ENCODE results near the gene ARHGEF12. TPM values are rescaled to one million over a fixed set of nuclear protein-coding genes. Genes with fewer than 3 reads are reported as not detected.

The ARHGEF12 gene
- polyA plus RNA-seq, 2 of the 4 experiments (the other 2 are of a cell fraction), result 16.7 to 27.2 TPM

DNA sequence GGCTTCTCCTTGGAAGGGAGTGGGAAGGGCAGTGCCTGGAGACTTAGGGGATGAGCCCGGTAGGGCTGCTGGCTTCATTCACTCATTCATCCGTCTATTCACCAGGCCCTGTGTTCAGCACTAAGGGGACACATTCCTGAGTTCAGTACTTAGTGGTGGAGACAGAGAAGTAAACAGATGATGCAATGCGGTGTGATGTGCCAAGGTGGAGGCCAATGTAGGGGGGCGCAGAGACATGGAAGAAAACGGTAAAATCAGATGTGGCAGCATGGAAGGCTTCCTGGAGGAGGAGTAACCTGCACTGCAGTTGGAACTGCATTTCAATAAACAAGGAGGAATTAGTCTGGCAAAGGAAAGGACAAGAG, 196.6 kb downstream of the ARHGEF12 start:
- WGBS (ENCODE audit: missing lambda C conversion rate), result 41% methylated on average over 5 of the region's 5 CpGs
- FAIRE-seq (no peak), ATAC-seq (no peak), DNase-seq (ENCODE audit: low read depth in 1 of 2, low spot score in 1 of 2) (no peak)
- ChIA-PET CTCF (no interaction called here), POLR2A (no interaction called here)
- H3K4me1 ChIP-seq, result peaks cover 4% of the 10 kb centered on the region; the same call in 1 of the 3 replicates
- TF ChIP-seq, protein P1, sequence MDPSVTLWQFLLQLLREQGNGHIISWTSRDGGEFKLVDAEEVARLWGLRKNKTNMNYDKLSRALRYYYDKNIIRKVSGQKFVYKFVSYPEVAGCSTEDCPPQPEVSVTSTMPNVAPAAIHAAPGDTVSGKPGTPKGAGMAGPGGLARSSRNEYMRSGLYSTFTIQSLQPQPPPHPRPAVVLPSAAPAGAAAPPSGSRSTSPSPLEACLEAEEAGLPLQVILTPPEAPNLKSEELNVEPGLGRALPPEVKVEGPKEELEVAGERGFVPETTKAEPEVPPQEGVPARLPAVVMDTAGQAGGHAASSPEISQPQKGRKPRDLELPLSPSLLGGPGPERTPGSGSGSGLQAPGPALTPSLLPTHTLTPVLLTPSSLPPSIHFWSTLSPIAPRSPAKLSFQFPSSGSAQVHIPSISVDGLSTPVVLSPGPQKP (IDR thresholded peaks at IDR 0.05; ENCODE audit: low read depth, low read length), result no peak
- TF ChIP-seq FOXS1 (CRISPR knock-in tag; IDR thresholded peaks at IDR 0.05), result no peak
- no peak for TF ChIP-seq MAZ (IDR thresholded peaks at IDR 0.05; ENCODE audit: borderline replicate concordance, low read depth, low read length)
- peak; percentile 76 for TF ChIP-seq ZFP36 (IDR thresholded peaks at IDR 0.05; ENCODE audit: borderline replicate concordance, partially characterized antibody)
- no peak for TF ChIP-seq RFX5 (IDR thresholded peaks at IDR 0.05)
- TF ChIP-seq, protein P2, sequence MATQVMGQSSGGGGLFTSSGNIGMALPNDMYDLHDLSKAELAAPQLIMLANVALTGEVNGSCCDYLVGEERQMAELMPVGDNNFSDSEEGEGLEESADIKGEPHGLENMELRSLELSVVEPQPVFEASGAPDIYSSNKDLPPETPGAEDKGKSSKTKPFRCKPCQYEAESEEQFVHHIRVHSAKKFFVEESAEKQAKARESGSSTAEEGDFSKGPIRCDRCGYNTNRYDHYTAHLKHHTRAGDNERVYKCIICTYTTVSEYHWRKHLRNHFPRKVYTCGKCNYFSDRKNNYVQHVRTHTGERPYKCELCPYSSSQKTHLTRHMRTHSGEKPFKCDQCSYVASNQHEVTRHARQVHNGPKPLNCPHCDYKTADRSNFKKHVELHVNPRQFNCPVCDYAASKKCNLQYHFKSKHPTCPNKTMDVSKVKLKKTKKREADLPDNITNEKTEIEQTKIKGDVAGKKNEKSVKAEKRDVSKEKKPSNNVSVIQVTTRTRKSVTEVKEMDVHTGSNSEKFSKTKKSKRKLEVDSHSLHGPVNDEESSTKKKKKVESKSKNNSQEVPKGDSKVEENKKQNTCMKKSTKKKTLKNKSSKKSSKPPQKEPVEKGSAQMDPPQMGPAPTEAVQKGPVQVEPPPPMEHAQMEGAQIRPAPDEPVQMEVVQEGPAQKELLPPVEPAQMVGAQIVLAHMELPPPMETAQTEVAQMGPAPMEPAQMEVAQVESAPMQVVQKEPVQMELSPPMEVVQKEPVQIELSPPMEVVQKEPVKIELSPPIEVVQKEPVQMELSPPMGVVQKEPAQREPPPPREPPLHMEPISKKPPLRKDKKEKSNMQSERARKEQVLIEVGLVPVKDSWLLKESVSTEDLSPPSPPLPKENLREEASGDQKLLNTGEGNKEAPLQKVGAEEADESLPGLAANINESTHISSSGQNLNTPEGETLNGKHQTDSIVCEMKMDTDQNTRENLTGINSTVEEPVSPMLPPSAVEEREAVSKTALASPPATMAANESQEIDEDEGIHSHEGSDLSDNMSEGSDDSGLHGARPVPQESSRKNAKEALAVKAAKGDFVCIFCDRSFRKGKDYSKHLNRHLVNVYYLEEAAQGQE (IDR thresholded peaks at IDR 0.05), result no peak
- no peak for TF ChIP-seq JUN (IDR thresholded peaks at IDR 0.05)
- no peak for TF ChIP-seq HOXB5 (CRISPR knock-in tag; IDR thresholded peaks at IDR 0.05)
- no peak overlapping the region for H3K4me3 ChIP-seq
- H3K4me2 ChIP-seq, result peak overlapping the region; percentile 38
- H3K27ac ChIP-seq, result no peak overlapping the region
- no peaks in the 10 kb centered on the region for H3K9me3 ChIP-seq

DNA sequence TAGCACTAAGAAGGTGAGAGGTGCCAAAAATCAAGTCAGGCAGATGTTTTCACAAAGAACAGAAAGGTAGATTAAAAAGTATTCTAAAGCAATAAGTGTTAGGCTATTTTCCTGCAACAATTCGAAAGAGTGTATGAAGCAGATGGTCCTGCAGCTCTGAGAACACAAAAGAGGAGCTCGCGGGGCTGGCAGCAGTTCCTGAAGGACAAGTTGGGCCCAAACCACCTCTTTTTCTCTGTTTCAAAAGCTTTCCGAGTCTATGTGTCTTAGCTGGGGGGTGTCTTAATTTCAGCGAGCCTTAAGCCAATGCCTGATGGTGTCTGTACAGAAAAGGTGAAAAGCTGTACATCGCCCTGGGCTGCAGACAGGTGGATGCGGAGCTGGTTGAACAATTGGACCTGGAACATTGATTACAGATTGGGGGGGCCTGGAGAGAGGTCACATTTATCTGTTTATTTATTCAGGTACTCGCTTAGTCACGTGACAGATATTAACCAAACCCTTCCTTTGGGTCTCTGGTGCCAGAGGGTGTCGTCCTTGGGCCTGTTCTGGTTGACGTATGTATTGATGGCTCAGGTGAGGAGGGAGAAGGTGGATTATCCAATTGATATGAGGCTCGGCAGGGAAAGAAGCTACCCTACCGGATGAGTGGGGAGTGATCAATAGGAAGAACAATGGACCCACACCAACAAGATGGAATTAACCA, 200.0 kb downstream of the ARHGEF12 start:
- FAIRE-seq (no peak), DNase-seq (ENCODE audit: low read depth in 1 of 2, low spot score in 1 of 2) (no peak), ATAC-seq (no peak)
- Histone ChIP-seq H3K4me2 (no peak overlapping the region), H3K27ac (no peak overlapping the region), H3K4me1 (peaks cover 4% of the 10 kb centered on the region; the same call in 1 of the 3 replicates), H3K9me3 (no peaks in the 10 kb centered on the region), H3K4me3 (no peak overlapping the region)
- TF ChIP-seq KDM1A (IDR thresholded peaks at IDR 0.05; ENCODE audit: low read depth), result no peak
- TF ChIP-seq ZSCAN20 (CRISPR knock-in tag; IDR thresholded peaks at IDR 0.05), result no peak
- no peak for TF ChIP-seq MAFK (IDR thresholded peaks at IDR 0.05; ENCODE audit: partially characterized antibody)
- TF ChIP-seq FOSL2 (IDR thresholded peaks at IDR 0.05), result no peak
- TF ChIP-seq FOSL2 (CRISPR knock-in tag; IDR thresholded peaks at IDR 0.05), result no peak
- TF ChIP-seq RNF2 (IDR thresholded peaks at IDR 0.05; ENCODE audit: borderline replicate concordance, low read depth), result no peak
- TF ChIP-seq SREBF2 (IDR thresholded peaks at IDR 0.05), result no peak
- POLR2A ChIA-PET, result no interaction called here
- CTCF ChIA-PET, result no interaction called here
- WGBS (ENCODE audit: missing lambda C conversion rate), result 58% methylated on average over 13 of the region's 13 CpGs

DNA sequence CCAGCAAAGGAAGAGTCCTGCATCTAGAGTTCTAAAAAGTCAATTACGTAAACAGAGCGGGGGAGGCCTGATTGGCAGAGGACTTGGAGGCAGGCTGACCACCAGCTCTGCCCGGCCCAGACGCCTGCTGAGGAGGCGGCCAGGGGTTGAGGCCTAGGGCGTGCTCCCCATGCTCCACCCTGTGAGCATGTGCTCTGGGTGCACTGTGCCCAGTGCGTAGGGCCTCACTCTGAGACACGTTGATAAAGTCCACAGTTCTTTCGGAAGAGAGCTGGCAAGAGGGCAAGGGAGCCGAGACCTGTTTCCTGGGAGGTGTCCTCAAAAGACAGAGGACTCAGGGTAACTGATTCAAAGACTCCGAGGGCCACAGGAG, 200.6 kb downstream of the ARHGEF12 start:
- ATAC-seq (no peak), FAIRE-seq (no peak), DNase-seq (ENCODE audit: low read depth in 1 of 2, low spot score in 1 of 2) (no peak)
- Histone ChIP-seq H3K27ac (no peak overlapping the region), H3K4me3 (no peak overlapping the region), H3K9me3 (peaks cover 4% of the 10 kb centered on the region), H3K4me2 (no peak overlapping the region), H3K4me1 (peaks cover 4% of the 10 kb centered on the region; the same call in 1 of the 3 replicates)
- CTCF ChIA-PET, result no interaction called here
- POLR2A ChIA-PET, result no interaction called here
- WGBS (ENCODE audit: missing lambda C conversion rate), result 78% methylated on average over 8 of the region's 11 CpGs
- TF ChIP-seq CHD4 (IDR thresholded peaks at IDR 0.05; ENCODE audit: borderline replicate concordance) (no peak), NR3C1 (IDR thresholded peaks at IDR 0.05) (no peak), SMC3 (IDR thresholded peaks at IDR 0.05) (no peak), EHF (CRISPR knock-in tag; IDR thresholded peaks at IDR 0.05) (no peak), RAD21 (conservative IDR thresholded peaks at IDR 0.05 in 1 of 2, IDR thresholded peaks at IDR 0.05 in 1 of 2) (no peak), POLR2AphosphoS2 (conservative IDR thresholded peaks at IDR 0.05; ENCODE audit: low read length) (no peak), HOXA7 (CRISPR knock-in tag; IDR thresholded peaks at IDR 0.05) (no peak), BHLHE40 (IDR thresholded peaks at IDR 0.05; ENCODE audit: low read depth, low read length) (no peak)
- TF ChIP-seq, protein P3, sequence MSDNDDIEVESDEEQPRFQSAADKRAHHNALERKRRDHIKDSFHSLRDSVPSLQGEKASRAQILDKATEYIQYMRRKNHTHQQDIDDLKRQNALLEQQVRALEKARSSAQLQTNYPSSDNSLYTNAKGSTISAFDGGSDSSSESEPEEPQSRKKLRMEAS (IDR thresholded peaks at IDR 0.05), result no peak
- TF ChIP-seq, protein P2 (IDR thresholded peaks at IDR 0.05), result no peak
- TF ChIP-seq, protein P4, sequence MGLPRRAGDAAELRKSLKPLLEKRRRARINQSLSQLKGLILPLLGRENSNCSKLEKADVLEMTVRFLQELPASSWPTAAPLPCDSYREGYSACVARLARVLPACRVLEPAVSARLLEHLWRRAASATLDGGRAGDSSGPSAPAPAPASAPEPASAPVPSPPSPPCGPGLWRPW (IDR thresholded peaks at IDR 0.05), result no peak
- TF ChIP-seq, protein P5, sequence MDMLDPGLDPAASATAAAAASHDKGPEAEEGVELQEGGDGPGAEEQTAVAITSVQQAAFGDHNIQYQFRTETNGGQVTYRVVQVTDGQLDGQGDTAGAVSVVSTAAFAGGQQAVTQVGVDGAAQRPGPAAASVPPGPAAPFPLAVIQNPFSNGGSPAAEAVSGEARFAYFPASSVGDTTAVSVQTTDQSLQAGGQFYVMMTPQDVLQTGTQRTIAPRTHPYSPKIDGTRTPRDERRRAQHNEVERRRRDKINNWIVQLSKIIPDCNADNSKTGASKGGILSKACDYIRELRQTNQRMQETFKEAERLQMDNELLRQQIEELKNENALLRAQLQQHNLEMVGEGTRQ (IDR thresholded peaks at IDR 0.05), result no peak
